Loucy (cell line): ENCODE measurements around the gene SPECC1.

Experiments
- CTCF ChIP-seq: fragments of 200-600 bp; sonication (generic); conservative IDR thresholded peaks from 2 replicates; pipeline ENCODE4 v1.5.1; 2014; ENCODE audit warnings: mild to moderate bottlenecking, antibody characterized with exemption, low read length
- EZH2phosphoT487 ChIP-seq: fragments of 200-600 bp; IDR thresholded peaks from 2 replicates; pipeline ENCODE4 v1.6.1; 2018; ENCODE audit warnings: antibody characterized with exemption, mild to moderate bottlenecking, moderate library complexity, borderline replicate concordance

DNA sequence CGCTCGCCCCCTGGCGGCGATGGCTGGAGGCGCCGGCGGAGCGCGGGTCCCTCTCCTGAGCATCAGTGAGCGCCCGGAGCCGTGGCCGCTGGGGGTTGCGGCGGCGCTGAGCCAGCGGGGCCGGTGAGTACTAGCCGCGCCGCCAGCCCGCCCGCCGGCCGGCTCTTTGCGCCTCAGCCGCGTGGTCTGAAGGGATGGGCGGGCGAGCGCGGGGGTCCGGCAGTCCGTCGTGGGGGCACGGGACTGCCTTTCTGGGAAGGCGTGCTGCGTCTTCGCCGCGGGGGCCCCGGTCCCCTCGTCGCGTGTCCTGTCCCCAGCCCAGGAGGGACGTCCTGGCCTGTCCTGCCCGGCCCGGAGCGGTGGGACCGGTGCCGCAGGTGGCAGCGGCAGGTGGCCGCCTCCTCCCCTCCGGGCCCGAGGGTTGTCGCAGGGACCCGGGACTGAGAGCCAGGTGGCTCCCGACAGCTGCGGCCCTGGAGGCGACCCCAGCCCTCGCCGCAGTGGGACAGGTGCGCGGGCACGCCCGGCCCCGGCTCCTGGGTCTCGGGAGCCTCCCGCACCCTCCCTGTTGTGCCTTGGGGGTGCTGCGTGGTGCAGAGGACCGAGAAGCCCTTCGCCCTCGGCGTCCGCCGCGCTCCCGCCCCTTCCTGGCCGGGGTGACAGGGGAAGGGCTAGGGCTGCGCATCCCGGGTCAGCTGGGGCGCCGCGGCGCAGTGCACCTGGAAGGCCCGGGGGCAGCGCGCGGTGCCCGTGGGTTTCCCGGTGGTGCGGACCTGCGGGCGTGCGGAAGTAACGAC is at the start of gene SPECC1:
- TF ChIP-seq CTCF (peak; percentile 77), EZH2phosphoT487 (no peak)
